Fibroblast of the conjunctiva (primary cell): Measurements from ENCODE around the gene ZNF691.
A peak's percentile ranks its signal among the peaks of the same experiment; 100 is the strongest.
"Not testable (repeated sequence)": the region's sequence is repeated elsewhere in the genome, so short reads cannot be mapped to it uniquely, and the experiment has no call there.

Experiments
- DNase-seq: peaks from one replicate; pipeline ENCODE4 v3.0.0-alpha.2; 2010; ENCODE audit warnings: low read depth

ZNF691 gene, protein sequence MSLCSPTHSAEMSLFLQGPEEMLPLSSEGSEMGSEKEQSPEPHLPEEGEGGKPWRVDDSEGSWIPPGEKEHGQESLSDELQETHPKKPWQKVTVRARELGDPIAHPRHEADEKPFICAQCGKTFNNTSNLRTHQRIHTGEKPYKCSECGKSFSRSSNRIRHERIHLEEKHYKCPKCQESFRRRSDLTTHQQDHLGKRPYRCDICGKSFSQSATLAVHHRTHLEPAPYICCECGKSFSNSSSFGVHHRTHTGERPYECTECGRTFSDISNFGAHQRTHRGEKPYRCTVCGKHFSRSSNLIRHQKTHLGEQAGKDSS

DNA sequence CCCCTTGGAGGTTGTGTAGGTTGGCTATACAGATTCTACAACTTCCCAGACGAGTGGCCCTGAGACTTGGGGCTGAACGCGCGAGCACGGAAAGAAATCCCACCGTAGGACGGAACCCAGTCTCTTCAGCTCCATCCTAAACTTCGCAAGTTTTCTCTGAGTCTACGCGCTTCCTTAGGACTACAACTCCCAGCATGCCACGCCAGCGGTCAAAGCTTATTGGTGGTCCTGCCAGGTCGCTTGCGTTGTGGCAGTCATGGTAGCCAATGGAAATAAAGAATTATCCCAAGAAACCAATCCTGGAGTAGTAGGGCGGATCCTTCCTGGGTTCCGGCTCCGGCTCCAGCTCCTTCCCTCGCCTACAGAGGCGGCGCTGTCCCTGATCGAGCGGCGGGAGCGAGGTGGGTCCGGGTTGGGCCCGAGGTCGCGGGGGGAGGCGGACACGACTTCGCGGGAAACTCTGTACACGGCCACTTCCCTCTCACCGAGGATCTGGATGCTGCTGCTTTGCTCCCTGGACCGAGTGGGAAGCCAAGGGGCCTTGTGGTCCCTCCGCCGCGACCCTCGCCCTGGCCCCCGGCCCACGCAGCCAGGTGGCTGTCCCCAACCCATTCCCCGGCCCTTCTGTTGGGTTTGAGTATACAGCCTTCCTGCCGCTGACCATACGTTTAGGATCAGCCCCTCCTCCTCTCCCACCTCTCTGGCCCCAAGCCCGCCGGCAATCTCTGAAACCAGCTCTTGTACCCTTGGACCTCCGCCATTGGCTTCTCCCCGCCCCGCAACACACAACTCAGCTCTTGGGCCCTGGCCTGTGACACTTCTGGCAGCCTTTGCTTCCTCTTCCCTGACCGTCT, at the start of gene ZNF691:
ZNF691 (plus strand) TSS at position 357 of the 854 bp plus-strand sequence. CDS start 3,046 bp downstream, outside the sequence.
- peak; percentile 96 for DNase-seq

DNA sequence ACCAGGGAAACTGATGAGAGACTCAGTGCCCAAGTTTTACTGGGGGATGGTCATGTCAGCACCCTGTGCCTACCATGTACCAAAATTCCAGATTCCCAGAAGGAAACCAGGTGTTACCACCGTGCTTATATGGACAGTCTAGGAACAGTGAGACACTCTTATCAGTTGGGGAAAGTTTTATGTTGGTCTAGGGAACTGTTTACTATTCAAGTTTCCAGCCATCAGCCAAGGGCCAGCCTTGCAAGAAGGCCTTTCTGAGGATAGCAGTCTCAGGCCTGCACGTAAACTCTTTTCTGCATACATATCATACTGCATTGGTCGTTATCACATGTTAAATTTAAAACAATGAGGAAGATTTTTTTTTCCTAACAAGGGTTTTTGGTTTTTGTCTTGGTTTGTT, 49.0 kb upstream of the ZNF691 start:
- no peak for DNase-seq

DNA sequence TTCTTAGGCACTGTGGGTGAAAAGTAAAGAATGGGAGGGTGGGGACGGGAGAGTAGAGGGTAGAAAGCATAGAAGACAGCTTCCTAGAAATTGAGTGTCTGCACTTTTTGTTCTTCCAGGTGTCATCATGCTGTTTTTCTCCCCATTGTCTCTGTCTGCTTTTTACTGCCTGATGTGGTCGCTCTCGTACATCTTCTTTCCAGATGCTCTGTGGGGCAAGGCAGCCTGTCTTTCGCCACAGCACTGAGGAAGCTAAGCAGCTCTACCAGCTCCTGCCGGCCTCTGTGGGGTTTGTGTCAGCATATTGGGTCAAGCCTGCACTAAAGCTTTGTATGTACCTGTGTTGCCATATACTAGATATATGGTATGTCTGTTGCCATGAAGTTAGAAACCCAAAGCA, 48.4 kb upstream of the ZNF691 start:
- DNase-seq: no peak

DNA sequence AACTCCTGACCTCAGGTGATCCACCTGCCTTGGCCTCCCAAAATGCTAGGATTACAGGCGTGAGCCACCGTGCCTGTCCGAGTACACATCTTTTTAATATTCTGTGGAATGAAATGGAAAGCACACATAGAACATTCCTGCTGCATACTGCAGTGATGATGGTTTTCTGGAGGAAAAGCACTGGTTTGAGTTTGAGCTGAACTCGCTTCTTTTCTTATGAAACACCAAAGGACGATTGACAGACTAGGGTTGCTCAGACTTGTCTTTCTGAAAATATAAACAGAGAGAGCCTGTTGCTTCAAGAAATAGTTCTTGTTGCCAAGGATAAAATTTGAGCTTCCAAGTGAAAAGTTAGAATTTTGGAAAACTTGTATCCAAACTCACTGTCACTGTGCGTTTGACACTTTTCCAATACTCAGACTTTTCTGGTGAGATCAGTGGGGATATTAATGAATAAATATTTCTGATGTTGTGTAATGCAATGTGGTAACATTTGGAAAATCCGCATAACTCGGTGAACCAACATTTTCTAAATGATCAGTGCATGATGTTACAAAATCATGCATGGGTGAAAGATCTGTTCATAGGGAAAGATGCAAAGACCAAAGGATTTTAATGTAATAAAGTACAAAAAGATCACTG, 44.5 kb upstream of the ZNF691 start:
- DNase-seq: no peak

DNA sequence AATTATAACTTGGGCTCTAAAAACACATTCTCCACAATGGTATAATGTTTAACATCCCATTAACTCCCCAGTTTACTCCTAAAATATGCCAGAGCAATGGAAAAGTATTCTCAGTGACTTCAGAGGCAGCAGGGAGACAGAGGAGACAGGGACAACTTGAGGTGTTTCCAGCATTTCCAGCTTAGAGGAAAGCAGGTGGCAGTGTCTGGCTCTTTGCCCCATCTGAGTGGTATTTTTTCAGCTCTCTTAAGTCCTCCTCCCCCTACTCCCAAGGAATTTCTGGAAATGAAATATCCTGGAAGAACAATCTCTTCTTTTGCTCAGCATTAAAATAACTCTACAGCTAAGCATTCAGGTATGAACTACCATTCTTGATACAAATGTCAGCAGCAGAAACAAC, 40.2 kb upstream of the ZNF691 start:
- DNase-seq: no peak

DNA sequence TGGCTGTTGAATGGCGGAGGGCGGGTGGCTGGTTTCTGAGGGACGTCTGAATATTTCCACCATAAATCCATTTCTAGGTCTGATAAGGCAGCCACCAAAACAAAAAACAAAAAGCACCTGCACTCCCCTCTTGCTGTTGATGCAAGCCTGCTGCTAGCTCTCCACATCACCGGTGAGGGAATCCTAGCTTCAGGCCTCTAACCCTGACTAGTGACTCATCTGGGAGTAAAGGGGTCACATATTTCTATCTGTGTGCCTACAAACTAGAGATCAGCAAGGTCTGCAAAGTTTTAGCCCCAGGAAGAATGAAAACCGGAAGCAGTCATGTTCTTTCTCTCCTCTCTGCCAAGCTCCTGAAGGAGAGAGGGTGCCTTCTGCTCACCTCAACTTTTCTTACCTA, 39.8 kb upstream of the ZNF691 start:
- DNase-seq: no peak

DNA sequence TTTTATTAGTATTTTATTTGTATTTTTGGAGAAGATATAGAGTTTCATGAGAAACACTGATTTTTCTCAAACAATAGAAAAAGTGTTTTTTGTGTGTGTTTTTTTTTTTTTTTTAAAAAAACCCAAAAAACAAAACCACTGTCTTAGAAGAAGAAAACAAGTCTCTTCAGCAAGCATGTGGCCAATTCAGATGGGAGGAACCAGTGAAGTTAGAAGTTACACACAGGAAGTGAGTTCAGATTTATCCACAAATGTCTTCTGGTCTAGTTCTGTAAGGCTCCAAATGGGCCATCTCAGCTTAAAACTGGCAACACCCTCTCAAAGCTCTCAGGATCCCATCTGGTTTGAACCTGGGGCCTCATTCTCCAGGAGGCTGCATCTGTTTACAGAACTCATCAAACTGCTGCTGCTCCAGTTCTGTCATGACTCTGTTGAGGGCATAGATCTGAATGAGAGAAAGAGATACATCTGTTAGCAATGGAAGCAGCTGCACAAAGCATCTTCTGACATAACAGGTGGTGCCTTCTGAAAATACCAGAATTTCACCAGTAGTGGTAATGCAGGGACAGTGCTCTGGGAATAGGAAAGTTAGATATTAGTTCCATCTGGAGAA, 39.3 kb upstream of the ZNF691 start:
- DNase-seq: no peak

DNA sequence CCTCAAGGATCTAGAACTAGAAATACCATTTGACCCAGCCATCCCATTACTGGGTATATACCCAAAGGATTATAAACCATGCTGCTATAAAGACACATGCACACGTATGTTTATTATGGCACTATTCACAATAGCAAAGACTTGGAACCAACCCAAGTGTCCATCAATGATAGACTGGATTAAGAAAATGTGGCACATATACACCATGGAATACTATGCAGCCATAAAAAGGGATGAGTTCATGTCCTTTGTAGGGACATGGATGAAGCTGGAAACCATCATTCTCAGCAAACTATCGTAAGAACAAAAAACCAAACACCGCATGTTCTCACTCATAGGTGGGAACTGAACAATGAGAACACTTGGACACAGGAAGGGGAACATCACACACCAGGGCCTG, 31.6 kb upstream of the ZNF691 start:
- not testable (repeated sequence) for DNase-seq

DNA sequence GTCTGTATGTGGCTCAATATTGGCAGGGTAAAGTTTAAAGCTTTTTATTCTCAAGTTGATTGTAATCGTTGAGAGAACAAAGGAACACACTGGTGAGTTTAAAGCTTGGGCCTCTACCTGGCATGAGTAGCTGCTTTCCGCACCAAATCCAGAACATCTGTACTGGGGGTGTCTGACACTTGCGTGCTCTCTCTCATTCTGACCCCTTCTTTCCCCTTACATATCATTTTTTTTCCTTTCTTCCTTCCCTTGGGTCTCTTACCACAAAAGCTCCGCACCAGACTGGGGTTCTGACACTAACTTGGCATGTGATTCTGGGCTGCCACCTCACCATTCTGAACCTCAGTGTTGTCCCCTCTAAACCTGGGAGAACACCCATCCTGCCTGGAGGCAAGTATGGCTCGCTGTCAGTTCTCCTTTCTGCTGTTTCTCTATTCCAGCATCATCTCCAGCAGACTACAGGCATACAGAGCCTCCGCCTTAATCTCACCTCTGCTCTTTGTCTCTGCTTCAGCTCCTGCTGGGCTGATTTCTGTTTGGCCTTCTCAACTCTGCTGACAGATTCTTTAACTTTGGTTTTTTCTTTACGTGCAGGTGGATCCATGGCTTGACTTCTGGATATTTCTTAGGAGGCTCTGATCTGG, 30.4 kb upstream of the ZNF691 start:
- no peak for DNase-seq

DNA sequence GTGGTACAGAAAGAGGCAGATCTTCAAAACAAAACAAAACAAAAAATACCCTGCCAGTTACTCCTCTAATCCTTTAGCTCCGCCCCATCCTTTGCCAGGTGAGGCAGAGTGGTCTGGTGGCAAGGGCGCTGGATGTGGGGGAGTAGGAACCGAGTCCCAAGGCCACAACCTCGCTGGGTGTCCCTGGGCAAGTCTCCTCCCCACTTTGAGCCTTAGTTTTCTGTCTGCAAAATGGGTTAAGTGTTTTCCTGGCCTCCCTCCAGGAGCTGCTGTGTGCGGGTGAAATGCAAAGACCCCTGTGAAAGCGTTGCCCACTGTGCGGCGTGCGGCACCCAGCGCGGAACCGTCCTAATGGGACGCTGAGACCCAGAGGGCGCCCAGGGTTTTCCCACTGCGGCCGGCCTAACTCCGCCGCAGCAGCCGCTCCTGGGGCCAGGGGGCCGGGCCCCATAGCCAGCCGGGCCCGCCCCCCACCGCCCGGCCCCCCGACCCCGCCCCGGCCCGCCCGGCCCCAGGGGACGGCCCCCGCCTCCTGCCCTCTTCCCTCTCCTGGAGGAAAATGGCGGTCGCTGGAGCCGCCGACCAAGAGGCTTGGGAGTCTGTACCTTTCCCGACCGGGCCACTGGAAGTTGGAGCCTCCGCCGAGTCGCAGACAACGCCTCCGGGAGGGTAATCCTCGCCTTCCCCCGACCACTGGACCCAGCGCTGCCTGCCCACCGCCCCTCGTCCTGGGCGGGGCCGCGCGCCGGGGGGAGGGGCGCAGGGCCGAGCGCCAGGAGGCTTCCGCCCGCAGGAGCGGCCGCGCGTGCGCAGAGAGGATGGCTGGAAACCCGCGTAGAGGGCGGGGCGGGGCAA, 29.6 kb upstream of the ZNF691 start, which contains the start of the genes ERMAP and SVBP:
ERMAP (plus strand) TSS at position 538 of the 855 bp plus-strand sequence. CDS start 13,327 bp downstream, outside the sequence.
SVBP (minus strand) TSS at position 813 of the 855 bp plus-strand sequence. CDS start 853 bp downstream, outside the sequence.
- DNase-seq: peak; percentile 74

DNA sequence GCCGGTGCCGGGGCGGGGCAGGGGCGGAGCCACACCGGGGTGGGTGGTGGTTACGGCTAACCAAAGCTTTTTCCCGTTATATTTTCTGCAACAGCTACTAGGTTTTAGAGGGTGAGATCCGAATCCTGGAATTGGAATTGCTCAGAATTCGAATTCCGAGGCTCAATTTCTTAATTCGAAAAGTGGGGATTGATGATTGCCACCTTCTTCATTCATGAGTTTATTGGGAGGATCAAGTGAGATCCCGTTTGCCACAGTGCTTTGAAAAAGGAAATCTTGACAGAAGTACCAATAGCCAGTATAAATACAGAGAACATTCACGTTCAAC, 29.0 kb upstream of the ZNF691 start:
- DNase-seq: no peak

DNA sequence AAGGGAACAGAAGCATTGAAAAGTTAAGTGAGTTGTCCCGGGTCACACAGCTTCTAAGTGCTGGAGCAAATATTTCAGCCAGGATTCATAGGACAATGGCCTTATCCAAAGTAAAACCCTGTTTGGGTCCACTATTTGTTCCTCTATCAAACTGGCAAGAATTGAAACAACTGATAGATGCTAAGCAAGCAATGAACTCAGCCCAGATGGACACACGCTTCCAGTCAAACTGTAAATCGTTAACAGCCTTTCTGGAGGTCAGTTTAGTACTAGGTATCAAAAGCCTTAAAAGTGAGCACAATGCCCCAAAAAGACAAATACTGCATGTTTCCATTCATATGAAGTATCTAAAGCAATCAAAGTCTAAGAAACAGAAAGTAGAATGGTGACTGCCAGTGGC, 28.4 kb upstream of the ZNF691 start:
- no peak for DNase-seq

DNA sequence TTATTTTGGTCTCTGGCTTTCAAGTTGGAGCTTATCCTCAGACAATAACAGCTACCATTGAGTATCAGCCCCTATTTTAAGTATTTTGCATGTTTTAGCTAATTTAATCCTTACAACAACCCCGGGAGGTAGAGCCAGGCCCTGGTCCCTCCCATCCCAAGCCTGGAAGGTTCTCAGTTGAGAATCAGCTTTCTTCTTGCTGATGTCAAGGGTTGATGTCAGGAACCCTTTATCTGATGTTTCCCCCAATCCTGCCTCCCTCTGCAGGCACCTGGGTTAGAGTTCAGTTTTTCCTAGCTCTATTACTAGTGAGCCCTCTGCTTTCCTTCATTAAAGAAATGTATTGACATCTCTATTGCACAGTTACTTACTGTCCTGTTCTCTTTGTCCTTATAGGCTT, 25.6 kb upstream of the ZNF691 start:
- DNase-seq: no peak

DNA sequence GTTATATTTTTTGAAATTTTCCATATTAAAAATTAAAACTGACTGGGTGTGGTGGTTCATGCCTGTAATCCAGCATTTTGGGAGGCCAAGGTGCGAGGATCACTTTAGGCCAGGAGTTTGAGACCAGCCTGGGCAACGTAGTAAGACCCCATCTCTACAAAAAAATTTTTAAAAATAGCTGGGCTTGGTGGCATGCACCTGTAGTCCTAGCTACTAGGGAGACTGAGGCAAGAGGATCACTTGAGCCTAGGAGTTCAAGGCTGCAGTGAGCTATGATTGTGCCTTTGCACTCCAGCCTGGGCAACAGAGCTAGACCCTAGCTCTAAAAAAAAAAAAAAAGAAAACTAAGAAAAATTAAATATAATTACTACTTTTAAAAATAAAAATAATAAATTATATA, 24.7 kb upstream of the ZNF691 start:
- no peak for DNase-seq

DNA sequence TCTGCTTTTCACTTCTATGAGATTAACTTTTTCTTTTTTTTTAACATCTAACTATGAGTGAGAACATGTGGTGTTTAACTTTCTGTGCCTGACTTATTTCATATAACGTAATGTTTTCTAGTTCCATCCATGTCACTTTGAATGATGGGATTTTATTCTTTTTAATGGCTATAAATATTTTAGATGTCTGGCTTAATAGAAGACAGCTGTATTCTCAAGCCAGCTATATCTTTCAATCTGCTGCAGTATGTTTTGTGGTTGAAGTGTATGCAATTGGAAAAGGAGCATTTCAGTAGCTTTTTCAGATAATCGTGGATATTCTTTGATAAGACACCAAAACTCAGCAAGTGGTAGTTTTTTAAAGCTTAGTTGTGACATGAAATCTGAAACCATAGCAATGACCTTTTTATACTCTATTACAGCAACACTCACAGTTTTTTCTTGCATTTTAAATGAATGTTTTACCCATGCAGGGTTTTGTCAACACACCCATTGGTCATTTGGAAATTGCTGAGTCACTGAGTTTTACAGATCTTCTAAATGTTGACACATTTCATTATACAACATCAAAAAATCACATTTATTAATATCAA, 23.5 kb upstream of the ZNF691 start:
- no peak for DNase-seq

DNA sequence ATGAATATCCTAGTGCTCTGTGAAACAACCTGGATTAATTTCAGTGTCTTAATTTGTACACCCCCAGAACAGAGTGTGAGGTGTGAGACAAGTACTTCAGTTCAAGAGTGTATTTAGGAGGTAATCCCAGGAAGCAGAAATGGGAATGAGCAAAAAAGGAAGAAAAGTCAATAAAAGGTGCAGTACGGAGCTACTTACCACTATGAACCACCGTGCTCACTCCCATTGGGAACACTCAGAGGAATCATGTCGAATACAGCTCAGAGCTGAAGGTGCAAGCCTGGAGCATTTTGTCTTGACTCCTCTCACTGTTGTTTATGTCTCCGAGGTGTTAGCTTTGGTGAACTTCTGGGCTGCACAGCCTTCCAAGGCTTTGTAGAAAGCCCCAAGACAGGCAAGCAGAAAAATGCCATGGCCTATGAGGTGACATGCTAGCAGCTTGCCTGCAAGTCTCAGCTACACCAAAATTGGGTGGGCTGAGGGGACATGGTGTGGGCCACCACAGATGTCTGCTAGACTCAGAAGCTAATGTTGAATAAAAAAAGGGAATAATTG, 21.9 kb upstream of the ZNF691 start:
- no peak for DNase-seq

DNA sequence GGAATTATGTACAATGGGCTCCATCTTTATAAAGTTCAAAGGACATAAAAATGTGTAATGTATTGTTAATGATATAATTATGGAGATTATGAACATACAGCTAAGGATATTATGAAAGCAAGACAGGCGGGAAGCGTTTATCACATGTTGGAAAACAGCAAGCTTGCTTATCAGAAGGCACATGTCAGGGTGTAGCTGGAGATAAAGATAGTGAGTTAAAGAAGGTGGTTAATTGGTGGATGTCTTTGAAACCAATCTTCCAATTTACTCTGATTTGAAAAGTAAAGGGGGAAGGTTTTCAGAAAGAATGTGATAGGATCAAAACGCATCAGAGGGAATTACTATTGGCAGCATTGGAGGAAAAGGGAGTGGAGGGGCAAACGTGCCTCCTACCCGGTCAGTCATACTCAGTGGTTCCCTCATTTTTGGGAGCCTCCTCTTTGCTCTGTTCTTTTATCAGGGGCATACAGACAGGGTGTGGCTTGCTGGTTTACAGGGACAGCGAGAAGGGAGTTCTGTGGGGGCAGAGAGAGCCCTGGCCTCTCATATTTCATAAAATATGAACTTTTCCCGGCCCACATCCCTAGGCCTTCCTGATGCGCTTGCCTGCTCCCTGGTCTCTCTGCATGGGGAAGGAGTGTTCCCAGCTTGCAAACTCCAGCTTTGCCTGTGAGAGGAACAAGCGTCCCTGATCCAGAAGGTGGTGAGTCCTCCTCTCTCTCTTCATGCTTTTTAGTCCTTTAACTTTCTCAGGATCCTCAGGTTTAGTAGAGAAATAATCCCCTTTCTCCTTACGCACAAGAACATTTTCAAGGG, 21.2 kb upstream of the ZNF691 start:
- DNase-seq: no peak

DNA sequence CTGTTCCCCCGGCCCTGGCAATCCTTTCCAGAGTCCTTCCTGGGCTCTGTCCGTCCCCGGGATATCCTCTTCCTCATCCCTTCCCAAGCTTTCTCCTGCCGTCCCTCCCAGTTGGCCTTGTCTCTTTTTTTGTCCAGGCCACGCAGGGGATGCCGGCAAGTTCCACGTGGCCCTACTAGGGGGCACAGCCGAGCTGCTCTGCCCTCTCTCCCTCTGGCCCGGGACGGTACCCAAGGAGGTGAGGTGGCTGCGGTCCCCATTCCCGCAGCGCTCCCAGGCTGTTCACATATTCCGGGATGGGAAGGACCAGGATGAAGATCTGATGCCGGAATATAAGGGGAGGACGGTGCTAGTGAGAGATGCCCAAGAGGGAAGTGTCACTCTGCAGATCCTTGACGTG, 15.8 kb upstream of the ZNF691 start:
- no peak for DNase-seq

DNA sequence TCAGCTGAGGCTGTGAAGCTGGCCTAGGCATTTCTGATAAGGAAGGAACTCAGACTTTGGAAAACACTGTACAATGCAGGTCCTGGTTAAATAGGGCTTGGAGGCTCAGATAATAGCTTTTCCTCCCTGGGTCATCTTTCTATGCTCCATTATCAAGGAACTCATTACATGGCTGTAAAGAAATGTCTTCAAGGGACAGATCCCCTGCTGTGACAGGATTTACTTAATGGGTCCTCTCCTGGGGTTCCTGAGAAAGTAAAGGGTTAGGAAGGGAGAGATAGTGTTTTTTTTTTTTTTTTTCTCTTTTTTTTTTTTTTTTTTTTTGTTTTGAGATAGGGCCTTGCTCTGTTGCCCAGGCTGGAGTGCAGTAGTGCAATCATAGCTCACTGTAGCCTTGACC, 15.1 kb upstream of the ZNF691 start:
- DNase-seq: no peak
